ENCODE data around the gene DLD.

GRCh38 chr7:107951896-107952295 lies 60.9 kb downstream of the DLD start:
- TF ChIP-seq POLR2A (IDR thresholded peaks at IDR 0.05; ENCODE audit: low read length) (no peak), GATA1 (IDR thresholded peaks at IDR 0.05; ENCODE audit: low read depth, low read length) (no peak)

Data from erythroblast (primary cell).